Esophagus muscularis mucosa (tissue), 4 donors: ENCODE data around the gene SPATA19. TPM values are rescaled to one million over a fixed set of nuclear protein-coding genes. Genes with fewer than 3 reads are reported as not detected.
A peak's percentile ranks its signal among the peaks of the same experiment; 100 is the strongest.

Experiments
- DNase-seq: peaks from one replicate; pipeline ENCODE4 v3.0.0-alpha.2; 2017; ENCODE audit errors: extremely low spot score
- H3K27ac ChIP-seq, 4 donors: fragments of 200-600 bp; sonication (generic); replicated peaks in 1 of 4; 1 replicate in 3 of 4; 2 replicates in 1 of 4; pipeline ENCODE4 v1.5.1; 2016 to 2019; ENCODE audit warnings: mild to moderate bottlenecking in 1 of 4
- H3K27me3 ChIP-seq, 4 donors: fragments of 200-600 bp; sonication (generic); one replicate each; pipeline versions ENCODE4 v1.5.1 to v1.6.0; 2016 to 2019
- H3K36me3 ChIP-seq, 4 donors: fragments of 200-600 bp; sonication (generic); one replicate each; pipeline ENCODE4 v1.5.1; 2016 to 2019
- H3K4me1 ChIP-seq, 4 donors: fragments of 200-600 bp; sonication (generic); one replicate each; pipeline ENCODE4 v1.5.1; 2016 to 2019
- H3K4me3 ChIP-seq, 4 donors: fragments of 200-600 bp; sonication (generic); 1 replicate in 2 of 4; 2 replicates in 2 of 4; pipeline ENCODE4 v1.5.1; 2016 to 2019; ENCODE audit warnings: mild to moderate bottlenecking in 4 of 4, moderate library complexity in 1 of 4
- H3K9me3 ChIP-seq, 4 donors: fragments of 200-600 bp; sonication (generic); 1 replicate in 3 of 4; 2 replicates in 1 of 4; pipeline ENCODE4 v1.5.1; 2016 to 2019
- CTCF ChIP-seq, 3 experiments: fragments of 200-600 bp in 2 of 3; fragments of 450-650 bp in 1 of 3; sonication (generic) in 2 of 3; IDR thresholded peaks; one replicate each; pipeline ENCODE4 v1.5.1; 2017 to 2019; ENCODE audit warnings: antibody characterized with exemption in 3 of 3, mild to moderate bottlenecking in 2 of 3, moderate library complexity in 1 of 3
- EP300 ChIP-seq: sonication (generic); formaldehyde crosslinking; IDR thresholded peaks from one replicate; pipeline ENCODE4 v1.6.1; 2017; ENCODE audit warnings: antibody characterized with exemption
- POLR2A ChIP-seq: fragments of 450-650 bp; IDR thresholded peaks from one replicate; pipeline ENCODE4 v1.6.1; 2017; ENCODE audit warnings: antibody characterized with exemption, moderate library complexity, mild to moderate bottlenecking, low read depth
- POLR2AphosphoS5 ChIP-seq, 2 donors: sonication (generic); formaldehyde crosslinking; IDR thresholded peaks; one replicate each; pipeline ENCODE4 v1.6.1; 2017; ENCODE audit warnings: antibody characterized with exemption in 2 of 2
- WGBS: methylation state at CpG from one replicate; pipeline ENCODE4 v1.1.5; 2018; 5-methylcytosine and 5-hydroxymethylcytosine counted together
- intact Hi-C: fragments of 100-400 bp; cut with DNase I; formaldehyde crosslinking; loops from one replicate; pipeline ENCODE4 v1.15.1; 2023
- total RNA-seq, 4 donors: library from RNA; depleted of rRNA; stranded (reverse); fragments of >200 nt; gene quantifications; one replicate each; pipeline versions ENCODE4 v1.1.0 to v1.2.1, GENCODE V29; 2016

Gene SPATA19
- total RNA-seq, 4 donors from 2014 or later, result not detected

GRCh38 chr11:133824593-133824992 lies 20.7 kb downstream of the SPATA19 start:
- no peak overlapping the region for H3K27ac ChIP-seq
- peaks cover 0 to 6% (median 0%) of the 10 kb centered on the region in 4 donors for H3K27me3 ChIP-seq
- H3K36me3 ChIP-seq, result no peaks in the 10 kb centered on the region
- TF ChIP-seq CTCF (IDR thresholded peaks at IDR 0.05) (no peak), POLR2A (no peak), EP300 (no peak), POLR2AphosphoS5 (IDR thresholded peaks at IDR 0.05) (no peak)
- no peak overlapping the region for H3K4me3 ChIP-seq
- no peak for DNase-seq
- intact Hi-C loops, result no loop called here
- WGBS, result 75% methylated on average over 9 of the region's 9 CpGs
- no peaks in the 10 kb centered on the region for H3K9me3 ChIP-seq
- H3K4me1 ChIP-seq, result no peaks in the 10 kb centered on the region

GRCh38 chr11:133823614-133824013 lies 21.7 kb downstream of the SPATA19 start:
- no peak for DNase-seq
- H3K36me3 ChIP-seq, result no peaks in the 10 kb centered on the region
- no peak overlapping the region for H3K27ac ChIP-seq
- no peak overlapping the region for H3K4me3 ChIP-seq
- H3K9me3 ChIP-seq, result no peaks in the 10 kb centered on the region
- intact Hi-C loops, result no loop called here
- TF ChIP-seq EP300 (no peak), CTCF (IDR thresholded peaks at IDR 0.05) (no peak), POLR2AphosphoS5 (IDR thresholded peaks at IDR 0.05) (no peak), POLR2A (no peak)
- H3K4me1 ChIP-seq, result no peaks in the 10 kb centered on the region
- WGBS, result 80% methylated on average over 4 of the region's 4 CpGs
- peaks cover 0 to 6% (median 0%) of the 10 kb centered on the region in 4 donors for H3K27me3 ChIP-seq

GRCh38 chr11:133823211-133823610 lies 22.1 kb downstream of the SPATA19 start:
- Histone ChIP-seq H3K9me3 (no peaks in the 10 kb centered on the region), H3K4me1 (no peaks in the 10 kb centered on the region), H3K27me3 (peaks cover 0 to 2% (median 0%) of the 10 kb centered on the region in 4 donors), H3K27ac (no peak overlapping the region), H3K36me3 (no peaks in the 10 kb centered on the region), H3K4me3 (no peak overlapping the region)
- intact Hi-C loops, result no loop called here
- no peak for TF ChIP-seq EP300
- TF ChIP-seq POLR2AphosphoS5 (IDR thresholded peaks at IDR 0.05), result no peak
- no peak for TF ChIP-seq CTCF (IDR thresholded peaks at IDR 0.05)
- 81% methylated on average over 5 of the region's 6 CpGs for WGBS
- no peak for DNase-seq

GRCh38 chr11:133821776-133822175 lies 23.5 kb downstream of the SPATA19 start:
- no peak for DNase-seq
- H3K27me3 ChIP-seq, result no peaks in the 10 kb centered on the region

More at GRCh38 chr11:133821776-133822175, 23.5 kb downstream of the SPATA19 start:
- no peak overlapping the region for H3K4me3 ChIP-seq
- 34% methylated on average over 8 of the region's 8 CpGs for WGBS
- H3K27ac ChIP-seq, result no peak overlapping the region
- intact Hi-C loops, result no loop called here
- no peaks in the 10 kb centered on the region for H3K4me1 ChIP-seq
- TF ChIP-seq EP300 (no peak), CTCF (IDR thresholded peaks at IDR 0.05) (peak in 2 of 3 experiments; percentile 4 to 50), POLR2A (no peak)
- no peaks in the 10 kb centered on the region for H3K9me3 ChIP-seq
- no peaks in the 10 kb centered on the region for H3K36me3 ChIP-seq
